GM19463 (cell line): ENCODE measurements around the gene TEX9.

Experiments
- ATAC-seq: cut with Tn5 transposase; IDR thresholded peaks from one replicate; pipeline ENCODE4 v1.9.1; 2021; ENCODE audit warnings: mild to moderate bottlenecking, moderate library complexity; ENCODE audit not compliant: unreplicated experiment

Gene TEX9

GRCh38 chr15:56440214-56440770 lies 75.1 kb downstream of the TEX9 start:
- ATAC-seq: no peak

GRCh38 chr15:56442354-56442753 lies 77.1 kb downstream of the TEX9 start:
- ATAC-seq: no peak

- ATAC-seq: no peak
These were observed 80.5 kb downstream of the TEX9 start for GRCh38 chr15:56445746-56446145.

GRCh38 chr15:56454836-56455235 lies 89.6 kb downstream of the TEX9 start:
- ATAC-seq: no peak

GRCh38 chr15:56456229-56456628 lies 91.0 kb downstream of the TEX9 start:
- no peak for ATAC-seq

- no peak for ATAC-seq
These were observed 93.9 kb downstream of the TEX9 start for GRCh38 chr15:56459096-56459495.

GRCh38 chr15:56460071-56460470 lies 94.8 kb downstream of the TEX9 start:
- no peak for ATAC-seq

GRCh38 chr15:56460947-56461346 lies 95.7 kb downstream of the TEX9 start:
- no peak for ATAC-seq

GRCh38 chr15:56464893-56465520 lies 99.8 kb downstream of the TEX9 start, which contains the start of gene MNS1:
Gene MNS1 (minus strand): TSS chr15:56465137. CDS start chr15:56464972, 165 bp downstream.
- peak; percentile 97 for ATAC-seq

GRCh38 chr15:56467616-56468015 lies 102.4 kb downstream of the TEX9 start:
- ATAC-seq: no peak

- ATAC-seq: peak; percentile 40
These were observed 103.2 kb downstream of the TEX9 start for GRCh38 chr15:56468401-56468800.

- no peak for ATAC-seq
These were observed 104.3 kb downstream of the TEX9 start for GRCh38 chr15:56469483-56469882.

GRCh38 chr15:56471440-56472069 lies 106.3 kb downstream of the TEX9 start:
- ATAC-seq: no peak

- no peak for ATAC-seq
These were observed 107.1 kb downstream of the TEX9 start for GRCh38 chr15:56472278-56472677.

GRCh38 chr15:56473017-56473416 lies 107.8 kb downstream of the TEX9 start:
- no peak for ATAC-seq

GRCh38 chr15:56475351-56475750 lies 110.1 kb downstream of the TEX9 start:
- ATAC-seq: no peak
